Neural cell (in vitro differentiated cells): ENCODE results near the gene DIAPH1. TPM values are rescaled to one million over a fixed set of nuclear protein-coding genes. Genes with fewer than 3 reads are reported as not detected.

Experiments used
- H2AFZ ChIP-seq: fragments of 200-600, 300-800 bp; sonication (generic), shearing (Covaris generic); 2 replicates; pipeline ENCODE4 v1.6.0; 2014; ENCODE audit warnings: low read depth, mild to moderate bottlenecking, antibody characterized with exemption, low read length, moderate library complexity
- H3F3A ChIP-seq: fragments of 200-600 bp; shearing (Covaris generic); 2 replicates; pipeline ENCODE4 v1.6.1; 2016; ENCODE audit warnings: mild to moderate bottlenecking, moderate library complexity, mixed read lengths, antibody characterized with exemption, low read length; ENCODE audit not compliant: insufficient read depth, poor library complexity, severe bottlenecking
- H3K27ac ChIP-seq: fragments of 200-600, 300-800 bp; sonication (generic), shearing (Covaris generic); 2 replicates; pipeline ENCODE4 v1.5.1; 2014; ENCODE audit warnings: mild to moderate bottlenecking, low read length, moderate library complexity
- H3K27me3 ChIP-seq: fragments of 300-800, 200-600 bp; sonication (generic), shearing (Covaris generic); 2 replicates; pipeline ENCODE4 v1.6.0; 2014; ENCODE audit warnings: mild to moderate bottlenecking, low read depth, low read length, moderate library complexity; ENCODE audit not compliant: insufficient read depth
- H3K36me3 ChIP-seq: fragments of 300-800, 200-600 bp; sonication (generic), shearing (Covaris generic); 2 replicates; pipeline ENCODE4 v1.5.1; 2014; ENCODE audit warnings: mild to moderate bottlenecking, antibody characterized with exemption, low read length, moderate library complexity; ENCODE audit not compliant: insufficient read depth
- H3K4me2 ChIP-seq: fragments of 300-800, 200-600 bp; sonication (generic), shearing (Covaris generic); 2 replicates; pipeline ENCODE4 v1.6.0; 2014; ENCODE audit warnings: mild to moderate bottlenecking, low read length
- H3K4me3 ChIP-seq: fragments of 300-800, 200-600 bp; sonication (generic), shearing (Covaris generic); 2 replicates; pipeline ENCODE4 v1.5.1; 2014; ENCODE audit warnings: mild to moderate bottlenecking, low read length, moderate library complexity
- H3K79me2 ChIP-seq: fragments of 200-600 bp; shearing (Covaris generic); replicated peaks from 2 replicates; pipeline ENCODE4 v1.6.0; 2014; ENCODE audit warnings: mild to moderate bottlenecking, low read length, moderate library complexity; ENCODE audit not compliant: insufficient read depth
- H3K9ac ChIP-seq: fragments of 300-800, 200-600 bp; sonication (generic), shearing (Covaris generic); 2 replicates; pipeline ENCODE4 v1.6.1; 2016; ENCODE audit warnings: mild to moderate bottlenecking, low read length, mixed read lengths
- H3K9me2 ChIP-seq: fragments of 200-600 bp; shearing (Covaris generic); 2 replicates; pipeline ENCODE4 v1.6.1; 2016; ENCODE audit warnings: mild to moderate bottlenecking, low read length, mixed read lengths; ENCODE audit not compliant: insufficient read depth
- H3K9me3 ChIP-seq: fragments of 200-600, 300-800 bp; sonication (generic), shearing (Covaris generic); 2 replicates; pipeline ENCODE4 v1.6.1; 2016; ENCODE audit warnings: mild to moderate bottlenecking, mixed run types, low read length, moderate library complexity, mixed read lengths
- H4K20me1 ChIP-seq: fragments of 200-600 bp; shearing (Covaris generic); 2 replicates; pipeline ENCODE4 v1.6.1; 2016; ENCODE audit warnings: mild to moderate bottlenecking, mixed run types; ENCODE audit not compliant: insufficient read depth
- CTCF ChIP-seq: fragments of 450-650 bp; IDR thresholded peaks from 2 replicates; pipeline ENCODE4 v1.5.1; 2014; ENCODE audit warnings: antibody characterized with exemption, mild to moderate bottlenecking, moderate library complexity; ENCODE audit not compliant: poor library complexity, severe bottlenecking
- EP300 ChIP-seq: fragments of 450-650 bp; conservative IDR thresholded peaks from 2 replicates; pipeline ENCODE4 v1.6.1; 2014; ENCODE audit warnings: antibody characterized with exemption, mild to moderate bottlenecking, moderate library complexity; ENCODE audit not compliant: poor library complexity, severe bottlenecking
- EZH2 ChIP-seq: fragments of 200-600, 300-800 bp; shearing (Covaris generic), sonication (generic); IDR thresholded peaks from 2 replicates; pipeline ENCODE4 v1.6.1; 2014; ENCODE audit warnings: antibody characterized with exemption, low read length, borderline replicate concordance, mild to moderate bottlenecking; ENCODE audit not compliant: insufficient read depth, poor library complexity, severe bottlenecking
- MXI1 ChIP-seq: fragments of 450-650 bp; conservative IDR thresholded peaks from 2 replicates; pipeline ENCODE4 v1.6.1; 2014; ENCODE audit warnings: antibody characterized with exemption, mild to moderate bottlenecking; ENCODE audit not compliant: poor library complexity, severe bottlenecking
- POLR2AphosphoS5 ChIP-seq: IDR thresholded peaks from 2 replicates; pipeline ENCODE4 v1.6.1; 2012
- RAD21 ChIP-seq: fragments of 450-650 bp; conservative IDR thresholded peaks from 2 replicates; pipeline ENCODE4 v1.6.1; 2014; ENCODE audit warnings: antibody characterized with exemption, mild to moderate bottlenecking, moderate library complexity
- REST ChIP-seq: IDR thresholded peaks from 2 replicates; pipeline ENCODE4 v1.6.1; 2012; ENCODE audit warnings: borderline replicate concordance
- SMC3 ChIP-seq: fragments of 450-650 bp; conservative IDR thresholded peaks from 2 replicates; pipeline ENCODE4 v1.6.1; 2014; ENCODE audit warnings: antibody characterized with exemption, mild to moderate bottlenecking, moderate library complexity; ENCODE audit not compliant: poor library complexity
- TAF1 ChIP-seq: IDR thresholded peaks from 2 replicates; pipeline ENCODE4 v1.6.1; 2012; ENCODE audit warnings: low read depth
- polyA plus RNA-seq: library from polyadenylated mRNA; depleted of rRNA; stranded (reverse); fragments of >200 nt; gene quantifications from 2 replicates; pipeline ENCODE4 v1.2.3, GENCODE V29; 2014

Gene DIAPH1
- polyA plus RNA-seq, 1 donor from 2014 or later, result 21.9 TPM

- H3K4me2 ChIP-seq, result no peak overlapping the region
- no peak overlapping the region for H3K4me3 ChIP-seq
- no peak overlapping the region for H3K9ac ChIP-seq
- H3K79me2 ChIP-seq, result no peaks in the 10 kb centered on the region
- H4K20me1 ChIP-seq, result no peaks in the 10 kb centered on the region
- H3K36me3 ChIP-seq, result no peaks in the 10 kb centered on the region
- no peak overlapping the region for H3K27ac ChIP-seq
- TF ChIP-seq TAF1 (no peak), EZH2 (no peak), CTCF (no peak), MXI1 (no peak), POLR2AphosphoS5 (no peak)
- H3K9me3 ChIP-seq, result no peaks in the 10 kb centered on the region
- H3K9me2 ChIP-seq, result no peaks in the 10 kb centered on the region
- H3K27me3 ChIP-seq, result no peaks in the 10 kb centered on the region
- H2AFZ ChIP-seq, result no peak overlapping the region
- H3F3A ChIP-seq, result no peaks in the 10 kb centered on the region
These were observed 21.9 kb downstream of the DIAPH1 start for GRCh38 chr5:141596867-141597266.

DNA sequence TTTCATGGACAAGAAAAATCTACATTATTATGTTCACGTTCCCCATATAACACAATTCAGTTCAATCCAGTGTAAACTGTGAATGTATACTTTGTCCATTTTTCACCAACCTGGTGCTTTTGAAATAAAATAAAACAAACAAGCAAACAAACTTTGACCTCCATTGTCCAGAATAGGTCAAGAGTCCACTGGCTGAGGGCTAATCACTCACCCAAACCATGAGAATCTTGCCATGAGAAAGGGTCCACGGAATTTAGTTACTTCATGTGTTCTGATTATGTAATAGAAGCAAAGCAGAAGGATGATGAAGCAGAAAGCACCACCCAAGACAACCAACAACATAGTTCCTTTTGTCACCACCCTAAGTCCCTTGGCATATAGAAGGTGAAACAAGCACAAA is 28.7 kb downstream of the DIAPH1 start:
- Histone ChIP-seq H3K4me3 (no peak overlapping the region), H3K79me2 (peaks cover 3% of the 10 kb centered on the region), H2AFZ (no peak overlapping the region), H3K27ac (no peak overlapping the region), H3K27me3 (no peaks in the 10 kb centered on the region), H3K4me2 (no peak overlapping the region), H3K9ac (no peak overlapping the region), H3K36me3 (peaks cover 9% of the 10 kb centered on the region), H3K9me2 (no peaks in the 10 kb centered on the region), H4K20me1 (no peaks in the 10 kb centered on the region), H3F3A (no peaks in the 10 kb centered on the region), H3K9me3 (no peaks in the 10 kb centered on the region)
- TF ChIP-seq TAF1, result no peak
- no peak for TF ChIP-seq MXI1
- TF ChIP-seq POLR2AphosphoS5, result no peak
- no peak for TF ChIP-seq CTCF
- no peak for TF ChIP-seq RAD21
- no peak for TF ChIP-seq REST
- no peak for TF ChIP-seq EP300
- no peak for TF ChIP-seq SMC3
- no peak for TF ChIP-seq EZH2
